ENCODE results near the gene LRFN4. TPM values are rescaled to one million over a fixed set of nuclear protein-coding genes. Genes with fewer than 3 reads are reported as not detected.

Gene LRFN4
- total RNA-seq, result 13.5 TPM
- long read RNA-seq, transcript LRFN4-201 (2 exons, 2,431 nt), result major isoform, 30 of 47 reads
- long read RNA-seq, partial matches to known transcripts, result 0 of 47 reads
- long read RNA-seq, other reads (novel, unspliced or antisense), result 17 of 47 reads

- Histone ChIP-seq H3K36me3 (peaks cover 3% of the 10 kb centered on the region), H3K27me3 (ENCODE audit: low read depth) (no peaks in the 10 kb centered on the region), H3K4me3 (peak within 1 kb of the TSS; percentile 82), H3K27ac (replicated peaks) (peak within 1 kb of the TSS; percentile 93), H3K4me1 (peaks cover 15% of the 10 kb centered on the region), H3K9me3 (replicated peaks) (no peaks in the 10 kb centered on the region)
- no peak for TF ChIP-seq CTCF (IDR thresholded peaks at IDR 0.05; ENCODE audit: borderline replicate concordance)
- intact Hi-C loops (cut with micrococcal nuclease), result no loop called here
- DNase-seq, result peak; percentile 51
Measured at GRCh38 chr11:66856496-66857233, at the start of gene LRFN4. Gene LRFN4, plus strand, starts transcription at chr11:66857064. Its CDS starts 681 bp downstream, at chr11:66857745.

- Histone ChIP-seq H3K4me1 (no peaks in the 10 kb centered on the region), H3K4me3 (no peak overlapping the region), H3K36me3 (no peaks in the 10 kb centered on the region), H3K9me3 (replicated peaks) (no peaks in the 10 kb centered on the region), H3K27me3 (ENCODE audit: low read depth) (no peaks in the 10 kb centered on the region), H3K27ac (replicated peaks) (no peak overlapping the region)
- no peak for TF ChIP-seq CTCF (IDR thresholded peaks at IDR 0.05; ENCODE audit: borderline replicate concordance)
- DNase-seq, result no peak
- intact Hi-C loops (cut with micrococcal nuclease), result no loop called here
Measured at GRCh38 chr11:66809592-66809991, 47.3 kb upstream of the LRFN4 start.

GRCh38 chr11:66810576-66811185 lies 46.2 kb upstream of the LRFN4 start:
- intact Hi-C loops (cut with micrococcal nuclease), result loop anchor here (10.0 kb wide), 1 partner anchor 96 kb away; no protein-coding TSS in a partner anchor
- no peaks in the 10 kb centered on the region for H3K27me3 ChIP-seq (ENCODE audit: low read depth)
- H3K4me1 ChIP-seq, result no peaks in the 10 kb centered on the region
- no peaks in the 10 kb centered on the region for H3K9me3 ChIP-seq (replicated peaks)
- no peaks in the 10 kb centered on the region for H3K36me3 ChIP-seq
- H3K4me3 ChIP-seq, result no peak overlapping the region
- TF ChIP-seq CTCF (IDR thresholded peaks at IDR 0.05; ENCODE audit: borderline replicate concordance), result no peak
- no peak for DNase-seq
- no peak overlapping the region for H3K27ac ChIP-seq (replicated peaks)

GRCh38 chr11:66814678-66815077 lies 42.2 kb upstream of the LRFN4 start:
- Histone ChIP-seq H3K4me1 (no peaks in the 10 kb centered on the region), H3K4me3 (no peak overlapping the region), H3K27me3 (ENCODE audit: low read depth) (no peaks in the 10 kb centered on the region), H3K36me3 (no peaks in the 10 kb centered on the region), H3K9me3 (replicated peaks) (no peaks in the 10 kb centered on the region), H3K27ac (replicated peaks) (no peak overlapping the region)
- intact Hi-C loops (cut with micrococcal nuclease), result loop anchor here (10.0 kb wide), 1 partner anchor 100 kb away; no protein-coding TSS in a partner anchor
- DNase-seq, result no peak
- no peak for TF ChIP-seq CTCF (IDR thresholded peaks at IDR 0.05; ENCODE audit: borderline replicate concordance)

GRCh38 chr11:66815646-66816045 lies 41.2 kb upstream of the LRFN4 start:
- no peaks in the 10 kb centered on the region for H3K4me1 ChIP-seq
- H3K36me3 ChIP-seq, result no peaks in the 10 kb centered on the region
- DNase-seq, result no peak
- no peak for TF ChIP-seq CTCF (IDR thresholded peaks at IDR 0.05; ENCODE audit: borderline replicate concordance)
- no peaks in the 10 kb centered on the region for H3K9me3 ChIP-seq (replicated peaks)
- intact Hi-C loops (cut with micrococcal nuclease), result loop anchor here (10.0 kb wide), 1 partner anchor 101 kb away; no protein-coding TSS in a partner anchor
- no peaks in the 10 kb centered on the region for H3K27me3 ChIP-seq (ENCODE audit: low read depth)
- no peak overlapping the region for H3K27ac ChIP-seq (replicated peaks)
- H3K4me3 ChIP-seq, result no peak overlapping the region

Measured in left ventricle myocardium inferior (tissue), 1 donor.